GM12892 (cell line): ENCODE data around the gene TBC1D17.

Experiments used
- POLR2A ChIP-seq: IDR thresholded peaks from 2 replicates; pipeline ENCODE4 v1.6.1; 2011; ENCODE audit warnings: low read depth, low read length, control low read depth
- POLR2AphosphoS5 ChIP-seq: IDR thresholded peaks from 2 replicates; pipeline ENCODE4 v1.6.1; 2011; ENCODE audit warnings: low read depth, low read length, control low read depth
- TAF1 ChIP-seq: IDR thresholded peaks from 2 replicates; pipeline ENCODE4 v1.6.1; 2011; ENCODE audit warnings: low read depth, mild to moderate bottlenecking, control low read depth, low read length, borderline replicate concordance

GRCh38 chr19:49911381-49912145, 34.1 kb downstream of the TBC1D17 start:
- TF ChIP-seq POLR2A (peak; percentile 75), POLR2AphosphoS5 (peak; percentile 84), TAF1 (no peak)
